ENCODE results near the gene TRPM6.

TRPM6 gene

DNA sequence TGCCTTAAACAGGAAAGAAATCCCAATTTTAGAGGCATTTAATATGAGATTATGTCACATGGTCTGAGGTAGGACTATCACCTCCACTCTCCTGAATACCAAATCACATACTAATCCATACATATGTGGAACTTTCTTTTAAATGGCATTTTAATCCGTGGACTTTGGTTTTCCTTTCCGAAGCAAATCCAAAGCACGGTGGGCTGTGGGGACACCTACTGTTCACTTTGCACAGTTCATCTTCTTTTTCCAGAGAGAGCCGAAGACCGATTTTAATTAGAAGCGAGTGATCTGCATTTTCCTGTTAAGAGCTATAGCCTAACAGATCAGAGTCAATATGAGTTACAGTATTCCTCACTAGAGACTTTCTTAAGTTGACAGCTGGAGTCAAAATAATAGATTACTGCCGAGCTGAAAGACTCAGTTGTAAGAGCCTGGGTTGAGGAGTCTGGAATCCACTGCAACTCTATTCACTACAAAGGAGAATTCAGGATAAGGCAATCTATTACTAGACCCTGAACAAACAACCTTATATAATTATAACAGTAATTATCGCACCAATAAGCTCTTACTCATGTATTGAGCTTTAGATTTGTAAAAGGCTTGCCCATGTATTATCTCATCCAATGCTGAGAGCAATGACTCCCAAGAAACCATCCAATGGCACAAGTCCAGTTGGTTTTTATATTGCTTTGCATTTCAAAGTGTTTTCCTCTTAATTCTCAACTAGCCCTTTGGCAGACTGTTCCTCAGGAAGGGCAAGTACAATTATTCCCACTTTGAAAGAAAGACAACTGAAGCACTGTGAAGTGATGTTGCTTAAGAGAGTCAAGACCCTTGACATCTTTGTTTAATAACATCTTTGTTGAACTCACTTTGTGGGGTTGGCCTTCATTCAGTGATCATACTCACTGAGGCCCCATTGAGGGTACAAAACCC, 144.7 kb downstream of the TRPM6 start:
- DNase-seq (ENCODE audit: insufficient read length, low spot score), result no peak
- FAIRE-seq, result no peak
- no peak for TF ChIP-seq POU2F2 (IDR thresholded peaks at IDR 0.05; ENCODE audit: low read depth, low read length)
- no peak for TF ChIP-seq SPI1 (IDR thresholded peaks at IDR 0.05; ENCODE audit: low read depth, low read length)
- no peak for TF ChIP-seq POLR2AphosphoS5 (IDR thresholded peaks at IDR 0.05; ENCODE audit: low read depth, low read length)
- TF ChIP-seq PAX5 (IDR thresholded peaks at IDR 0.05; ENCODE audit: insufficient read depth, low read length, severe bottlenecking), result no peak
- no peak for TF ChIP-seq TAF1 (IDR thresholded peaks at IDR 0.05; ENCODE audit: low read depth, low read length)
- TF ChIP-seq POLR2A (IDR thresholded peaks at IDR 0.05; ENCODE audit: low read depth, low read length), result no peak

GRCh38 chr9:74742191-74742790, 145.4 kb downstream of the TRPM6 start:
- FAIRE-seq, result no peak
- no peak for DNase-seq (ENCODE audit: insufficient read length, low spot score)
- TF ChIP-seq PAX5 (IDR thresholded peaks at IDR 0.05; ENCODE audit: insufficient read depth, low read length, severe bottlenecking) (no peak), POLR2AphosphoS5 (IDR thresholded peaks at IDR 0.05; ENCODE audit: low read depth, low read length) (no peak), TAF1 (IDR thresholded peaks at IDR 0.05; ENCODE audit: low read depth, low read length) (no peak), POU2F2 (IDR thresholded peaks at IDR 0.05; ENCODE audit: low read depth, low read length) (no peak), POLR2A (IDR thresholded peaks at IDR 0.05; ENCODE audit: low read depth, low read length) (no peak), SPI1 (IDR thresholded peaks at IDR 0.05; ENCODE audit: low read depth, low read length) (no peak)

DNA sequence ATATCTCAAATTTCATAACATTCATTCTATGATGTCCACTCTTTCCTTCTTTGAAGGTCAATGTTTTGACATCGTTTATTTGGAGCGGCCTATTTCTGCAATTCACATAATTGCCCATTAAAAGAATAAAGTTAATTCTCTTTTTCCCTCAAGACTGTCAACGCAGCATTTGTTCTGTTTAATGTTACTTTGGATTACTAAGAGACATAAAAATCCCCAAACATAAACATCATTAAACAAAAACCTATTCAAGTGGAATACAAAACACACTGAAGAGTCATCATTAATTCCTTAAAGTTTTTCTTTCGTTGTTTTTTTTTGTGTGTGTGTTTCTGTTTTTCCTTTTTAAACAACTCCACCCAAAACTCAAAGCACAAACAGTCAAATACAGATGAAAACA, 151.1 kb downstream of the TRPM6 start:
- TF ChIP-seq PAX5 (IDR thresholded peaks at IDR 0.05; ENCODE audit: insufficient read depth, low read length, severe bottlenecking) (no peak), POU2F2 (IDR thresholded peaks at IDR 0.05; ENCODE audit: low read depth, low read length) (no peak), TAF1 (IDR thresholded peaks at IDR 0.05; ENCODE audit: low read depth, low read length) (no peak), POLR2AphosphoS5 (IDR thresholded peaks at IDR 0.05; ENCODE audit: low read depth, low read length) (no peak), POLR2A (IDR thresholded peaks at IDR 0.05; ENCODE audit: low read depth, low read length) (no peak), SPI1 (IDR thresholded peaks at IDR 0.05; ENCODE audit: low read depth, low read length) (no peak)
- FAIRE-seq, result no peak

DNA sequence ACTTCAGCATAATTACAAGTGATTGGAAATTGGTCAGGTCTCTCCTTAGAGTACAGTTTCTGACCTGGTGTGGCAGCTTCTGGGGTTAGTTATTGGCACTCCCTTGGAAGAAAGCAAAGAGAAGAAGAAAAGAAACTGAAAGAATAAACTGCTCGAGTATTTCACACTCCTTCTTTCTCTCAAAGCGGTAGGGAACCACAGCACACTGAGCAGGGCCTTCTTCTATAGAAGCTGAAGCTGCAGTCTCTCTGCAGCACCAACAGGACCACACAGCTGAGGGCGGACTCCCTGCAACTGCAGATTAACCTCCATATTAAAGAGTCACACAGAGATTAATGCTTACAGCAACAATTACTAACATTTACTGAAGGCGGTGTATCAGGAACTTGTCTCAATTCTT, 152.0 kb downstream of the TRPM6 start:
- DNase-seq (ENCODE audit: insufficient read length, low spot score) (no peak), FAIRE-seq (no peak)
- no peak for TF ChIP-seq PAX5 (IDR thresholded peaks at IDR 0.05; ENCODE audit: insufficient read depth, low read length, severe bottlenecking)
- no peak for TF ChIP-seq POLR2AphosphoS5 (IDR thresholded peaks at IDR 0.05; ENCODE audit: low read depth, low read length)
- no peak for TF ChIP-seq POU2F2 (IDR thresholded peaks at IDR 0.05; ENCODE audit: low read depth, low read length)
- TF ChIP-seq TAF1 (IDR thresholded peaks at IDR 0.05; ENCODE audit: low read depth, low read length), result no peak
- no peak for TF ChIP-seq SPI1 (IDR thresholded peaks at IDR 0.05; ENCODE audit: low read depth, low read length)
- no peak for TF ChIP-seq POLR2A (IDR thresholded peaks at IDR 0.05; ENCODE audit: low read depth, low read length)

More for the DNA sequence above, 151.1 kb downstream of the TRPM6 start:
- DNase-seq (ENCODE audit: insufficient read length, low spot score), result no peak

DNA sequence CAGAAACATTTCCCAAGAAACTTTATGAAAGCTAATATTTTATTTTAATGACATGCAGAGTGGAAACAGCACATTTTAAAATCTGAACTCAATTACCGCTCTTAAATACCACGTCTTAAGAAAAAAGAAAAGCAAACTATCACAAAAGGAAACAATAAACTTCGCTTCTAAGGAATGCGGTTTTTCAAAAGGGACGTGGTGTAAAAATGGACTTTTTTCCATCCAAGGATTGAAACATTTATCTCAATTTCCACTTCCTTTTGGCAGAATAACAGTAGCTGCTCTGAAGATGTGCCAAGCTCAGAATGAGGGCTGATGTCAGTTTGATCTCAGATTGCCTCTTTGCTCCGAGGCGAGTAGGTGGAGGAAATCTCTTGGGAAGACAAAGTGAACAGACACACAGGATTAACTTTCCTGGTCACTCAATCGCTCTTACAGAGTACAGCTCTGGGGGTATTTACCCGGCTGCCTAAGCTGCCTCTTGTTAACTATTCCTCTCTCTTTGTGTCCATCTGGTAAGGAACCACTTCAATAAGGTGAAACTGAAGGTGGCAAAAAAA, 158.5 kb downstream of the TRPM6 start:
- DNase-seq (ENCODE audit: insufficient read length, low spot score) (no peak), FAIRE-seq (no peak)
- no peak for TF ChIP-seq TAF1 (IDR thresholded peaks at IDR 0.05; ENCODE audit: low read depth, low read length)
- no peak for TF ChIP-seq POLR2AphosphoS5 (IDR thresholded peaks at IDR 0.05; ENCODE audit: low read depth, low read length)

GRCh38 chr9:74728176-74728575, 159.5 kb downstream of the TRPM6 start:
- FAIRE-seq (no peak), DNase-seq (ENCODE audit: insufficient read length, low spot score) (no peak)
- TF ChIP-seq POLR2A (IDR thresholded peaks at IDR 0.05; ENCODE audit: low read depth, low read length), result no peak
- TF ChIP-seq POU2F2 (IDR thresholded peaks at IDR 0.05; ENCODE audit: low read depth, low read length), result no peak
- TF ChIP-seq SPI1 (IDR thresholded peaks at IDR 0.05; ENCODE audit: low read depth, low read length), result no peak
- TF ChIP-seq TAF1 (IDR thresholded peaks at IDR 0.05; ENCODE audit: low read depth, low read length), result no peak
- no peak for TF ChIP-seq POLR2AphosphoS5 (IDR thresholded peaks at IDR 0.05; ENCODE audit: low read depth, low read length)
- no peak for TF ChIP-seq PAX5 (IDR thresholded peaks at IDR 0.05; ENCODE audit: insufficient read depth, low read length, severe bottlenecking)

- no peak for DNase-seq (ENCODE audit: insufficient read length, low spot score)
- TF ChIP-seq POU2F2 (IDR thresholded peaks at IDR 0.05; ENCODE audit: low read depth, low read length) (no peak), POLR2A (IDR thresholded peaks at IDR 0.05; ENCODE audit: low read depth, low read length) (no peak), SPI1 (IDR thresholded peaks at IDR 0.05; ENCODE audit: low read depth, low read length) (no peak), TAF1 (IDR thresholded peaks at IDR 0.05; ENCODE audit: low read depth, low read length) (no peak)
- no peak for FAIRE-seq
Observed at GRCh38 chr9:74726581-74726980, 161.1 kb downstream of the TRPM6 start.

- DNase-seq (ENCODE audit: insufficient read length, low spot score), result no peak
- TF ChIP-seq SPI1 (IDR thresholded peaks at IDR 0.05; ENCODE audit: low read depth, low read length) (no peak), PAX5 (IDR thresholded peaks at IDR 0.05; ENCODE audit: insufficient read depth, low read length, severe bottlenecking) (no peak), POU2F2 (IDR thresholded peaks at IDR 0.05; ENCODE audit: low read depth, low read length) (no peak), POLR2A (IDR thresholded peaks at IDR 0.05; ENCODE audit: low read depth, low read length) (no peak), POLR2AphosphoS5 (IDR thresholded peaks at IDR 0.05; ENCODE audit: low read depth, low read length) (no peak), TAF1 (IDR thresholded peaks at IDR 0.05; ENCODE audit: low read depth, low read length) (no peak)
- FAIRE-seq, result no peak
Observed at GRCh38 chr9:74724317-74724716, 163.4 kb downstream of the TRPM6 start.

Data from GM12891 (cell line).